Neural crest cell (in vitro differentiated cells): ENCODE results near the gene PDXK. TPM values are rescaled to one million over a fixed set of nuclear protein-coding genes. Genes with fewer than 3 reads are reported as not detected.

ENCODE experiments used
- DNase-seq: peaks from one replicate; pipeline ENCODE4 v3.0.0; 2021; ENCODE audit warnings: low read depth, mixed read lengths, low spot score
- H3K27ac Mint-ChIP-seq: one replicate; pipeline ENCODE4 v1.8.0; 2021; ENCODE audit warnings: mild to moderate bottlenecking, mixed read lengths; ENCODE audit not compliant: unreplicated experiment
- H3K27me3 Mint-ChIP-seq: 2 replicates; pipeline ENCODE4 v1.8.0; 2021; ENCODE audit warnings: low read depth, mild to moderate bottlenecking, mixed read lengths
- H3K36me3 Mint-ChIP-seq: 2 replicates; pipeline ENCODE4 v1.8.0; 2021; ENCODE audit warnings: low read depth, mild to moderate bottlenecking, mixed read lengths
- H3K4me1 Mint-ChIP-seq: 2 replicates; pipeline ENCODE4 v1.8.0; 2021; ENCODE audit warnings: mixed read lengths
- H3K4me3 Mint-ChIP-seq: one replicate; pipeline ENCODE4 v1.8.0; 2021; ENCODE audit warnings: mild to moderate bottlenecking, mixed read lengths
- H3K9me3 Mint-ChIP-seq: 2 replicates; pipeline ENCODE4 v1.8.0; 2021; ENCODE audit warnings: mixed read lengths
- CTCF ChIP-seq: fragments of 200-600 bp; sonication (generic); conservative IDR thresholded peaks from 2 replicates; pipeline ENCODE4 v1.5.0; 2021; ENCODE audit warnings: antibody characterized with exemption, mild to moderate bottlenecking
- total RNA-seq: library from RNA; stranded (reverse); gene quantifications from 2 replicates; pipeline ENCODE4 v1.2.1, GENCODE V29; 2021

Gene PDXK
- total RNA-seq, 1 donor from 2014 or later = 67.3 TPM

- Mint-ChIP-seq H3K4me1 (no peaks in the 10 kb centered on the region), H3K27ac (no peak overlapping the region), H3K4me3 (no peak overlapping the region), H3K27me3 (no peaks in the 10 kb centered on the region), H3K9me3 (no peaks in the 10 kb centered on the region), H3K36me3 (peaks cover 27% of the 10 kb centered on the region)
- no peak for TF ChIP-seq CTCF
- DNase-seq = no peak
These were observed 37.3 kb upstream of the PDXK start for GRCh38 chr21:43681650-43682049.

GRCh38 chr21:43684424-43684823 lies 34.5 kb upstream of the PDXK start:
- Mint-ChIP-seq H3K4me1 (no peaks in the 10 kb centered on the region), H3K27me3 (no peaks in the 10 kb centered on the region), H3K9me3 (no peaks in the 10 kb centered on the region), H3K27ac (no peak overlapping the region), H3K4me3 (no peak overlapping the region), H3K36me3 (peaks cover 13% of the 10 kb centered on the region)
- no peak for DNase-seq
- TF ChIP-seq CTCF = no peak

GRCh38 chr21:43686811-43687565 lies 31.9 kb upstream of the PDXK start:
- Mint-ChIP-seq H3K27ac (no peak overlapping the region), H3K9me3 (no peaks in the 10 kb centered on the region), H3K27me3 (no peaks in the 10 kb centered on the region), H3K4me1 (no peaks in the 10 kb centered on the region), H3K36me3 (peaks cover 12% of the 10 kb centered on the region), H3K4me3 (no peak overlapping the region)
- TF ChIP-seq CTCF = no peak
- DNase-seq = no peak

- no peak for DNase-seq
- Mint-ChIP-seq H3K36me3 (peaks cover 11% of the 10 kb centered on the region), H3K4me1 (no peaks in the 10 kb centered on the region), H3K27me3 (no peaks in the 10 kb centered on the region), H3K27ac (no peak overlapping the region), H3K9me3 (no peaks in the 10 kb centered on the region), H3K4me3 (no peak overlapping the region)
- no peak for TF ChIP-seq CTCF
These were observed 31.1 kb upstream of the PDXK start for GRCh38 chr21:43687566-43688399.

GRCh38 chr21:43688906-43689305 lies 30.0 kb upstream of the PDXK start:
- H3K9me3 Mint-ChIP-seq = no peaks in the 10 kb centered on the region
- no peak overlapping the region for H3K4me3 Mint-ChIP-seq
- TF ChIP-seq CTCF = no peak
- H3K36me3 Mint-ChIP-seq = peaks cover 14% of the 10 kb centered on the region
- H3K27me3 Mint-ChIP-seq = no peaks in the 10 kb centered on the region
- no peak for DNase-seq
- no peaks in the 10 kb centered on the region for H3K4me1 Mint-ChIP-seq
- no peak overlapping the region for H3K27ac Mint-ChIP-seq
